ENCODE measurements around the gene REPS2.

DNA sequence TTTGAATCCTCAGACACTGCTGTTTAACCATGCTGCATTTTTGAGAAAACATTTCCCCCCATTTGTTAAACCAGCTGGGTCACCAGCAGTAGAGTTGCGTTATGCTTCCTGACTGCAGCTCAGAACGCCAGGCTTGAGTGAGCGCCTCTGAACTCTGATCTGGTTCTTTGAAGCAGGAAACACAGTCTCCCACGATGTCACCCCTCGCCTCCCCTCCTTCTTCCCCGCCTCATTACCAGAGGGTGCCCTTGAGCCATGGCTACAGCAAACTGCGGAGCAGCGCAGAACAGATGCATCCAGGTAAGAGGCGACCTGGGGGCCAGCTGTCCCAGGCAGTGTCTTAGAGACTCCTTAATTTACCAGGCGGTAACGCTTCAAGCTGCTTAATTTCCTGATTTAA is 78.4 kb downstream of the REPS2 start:
- TF ChIP-seq, protein P1, sequence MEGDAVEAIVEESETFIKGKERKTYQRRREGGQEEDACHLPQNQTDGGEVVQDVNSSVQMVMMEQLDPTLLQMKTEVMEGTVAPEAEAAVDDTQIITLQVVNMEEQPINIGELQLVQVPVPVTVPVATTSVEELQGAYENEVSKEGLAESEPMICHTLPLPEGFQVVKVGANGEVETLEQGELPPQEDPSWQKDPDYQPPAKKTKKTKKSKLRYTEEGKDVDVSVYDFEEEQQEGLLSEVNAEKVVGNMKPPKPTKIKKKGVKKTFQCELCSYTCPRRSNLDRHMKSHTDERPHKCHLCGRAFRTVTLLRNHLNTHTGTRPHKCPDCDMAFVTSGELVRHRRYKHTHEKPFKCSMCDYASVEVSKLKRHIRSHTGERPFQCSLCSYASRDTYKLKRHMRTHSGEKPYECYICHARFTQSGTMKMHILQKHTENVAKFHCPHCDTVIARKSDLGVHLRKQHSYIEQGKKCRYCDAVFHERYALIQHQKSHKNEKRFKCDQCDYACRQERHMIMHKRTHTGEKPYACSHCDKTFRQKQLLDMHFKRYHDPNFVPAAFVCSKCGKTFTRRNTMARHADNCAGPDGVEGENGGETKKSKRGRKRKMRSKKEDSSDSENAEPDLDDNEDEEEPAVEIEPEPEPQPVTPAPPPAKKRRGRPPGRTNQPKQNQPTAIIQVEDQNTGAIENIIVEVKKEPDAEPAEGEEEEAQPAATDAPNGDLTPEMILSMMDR (IDR thresholded peaks at IDR 0.05) = no peak
- TF ChIP-seq POLR2A (IDR thresholded peaks at IDR 0.05) = no peak

Data from body of pancreas (tissue), 4 donors.